HEK293 (cell line): ENCODE data around the gene CDH23.

Experiments used
- CTCF ChIA-PET: fragments of 350-600 bp; formaldehyde crosslinking; extraction: SDS; loops from one replicate; lab custom pipeline; 2021; ENCODE audit warnings: antibody characterized with exemption; lab: Yijun Ruan, JAX
- POLR2A ChIA-PET: fragments of 300-600 bp; formaldehyde crosslinking; extraction: SDS; loops from one replicate; lab custom pipeline; 2020; ENCODE audit warnings: antibody characterized with exemption, inconsistent platforms; lab: Yijun Ruan, JAX
- H3K27ac ChIP-seq: fragments of 200-500 bp; sonication (Bioruptor generic); 2 replicates; pipeline ENCODE4 v1.5.1; 2014; ENCODE audit warnings: low read depth, low read length, control low read depth, inconsistent platforms; ENCODE audit errors: extremely low read depth
- H3K36me3 ChIP-seq, 2 experiments: fragments of 200-500 bp in 1 of 2; sonication (Bioruptor generic) in 1 of 2; 1 replicate in 1 of 2; 2 replicates in 1 of 2; pipeline ENCODE4 v1.5.1; 2014 to 2017; ENCODE audit warnings: inconsistent platforms in 2 of 2, low read length in 2 of 2; ENCODE audit not compliant: control insufficient read depth in 2 of 2, insufficient read depth in 1 of 2
- H3K4me1 ChIP-seq: fragments of 200-500 bp; sonication (Bioruptor generic); 2 replicates; pipeline ENCODE4 v1.5.1; 2014; ENCODE audit warnings: mild to moderate bottlenecking, low read length, inconsistent platforms; ENCODE audit not compliant: control insufficient read depth, insufficient read depth
- H3K4me3 ChIP-seq: 2 replicates; pipeline ENCODE4 v1.5.1; 2011; ENCODE audit warnings: low read depth, mild to moderate bottlenecking, control low read depth, low read length, moderate library complexity
- H3K9me3 ChIP-seq: fragments of 200-500 bp; sonication (Bioruptor generic); 2 replicates; pipeline ENCODE4 v1.5.1; 2014; ENCODE audit warnings: low read depth, low read length, inconsistent platforms; ENCODE audit not compliant: control insufficient read depth, insufficient read depth
- ATF2 ChIP-seq: fragments of 450-650 bp; formaldehyde crosslinking; IDR thresholded peaks from 2 replicates; pipeline ENCODE4 v1.5.1; 2016; ENCODE audit warnings: missing biosample characterization, missing genetic modification characterization, low read depth
- GLI4 ChIP-seq: fragments of 450-650 bp; formaldehyde crosslinking; IDR thresholded peaks from 2 replicates; pipeline ENCODE4 v1.5.1; 2016; ENCODE audit warnings: missing biosample characterization, missing genetic modification characterization
- HOXD13 ChIP-seq: sonication (generic); formaldehyde crosslinking; IDR thresholded peaks from 2 replicates; pipeline ENCODE4 v1.8.0; 2022; ENCODE audit warnings: missing genetic modification reagents, borderline replicate concordance
- INSM2 ChIP-seq: fragments of 450-650 bp; formaldehyde crosslinking; IDR thresholded peaks from 2 replicates; pipeline ENCODE4 v1.5.1; 2016; ENCODE audit warnings: missing biosample characterization, missing genetic modification characterization
- MEIS1 ChIP-seq: sonication (generic); formaldehyde crosslinking; IDR thresholded peaks from 2 replicates; pipeline ENCODE4 v1.8.1; 2022; ENCODE audit warnings: missing genetic modification reagents, mild to moderate bottlenecking, borderline replicate concordance
- MZF1 ChIP-seq: fragments of 450-650 bp; formaldehyde crosslinking; IDR thresholded peaks from 2 replicates; pipeline ENCODE4 v1.5.1; 2017; ENCODE audit warnings: missing biosample characterization, missing genetic modification characterization, borderline replicate concordance
- PRDM2 ChIP-seq: fragments of 450-650 bp; formaldehyde crosslinking; IDR thresholded peaks from 2 replicates; pipeline ENCODE4 v1.5.1; 2016; ENCODE audit warnings: missing biosample characterization, missing genetic modification characterization, borderline replicate concordance
- SALL2 ChIP-seq: fragments of 450-650 bp; formaldehyde crosslinking; IDR thresholded peaks from 2 replicates; pipeline ENCODE4 v1.5.0; 2017; ENCODE audit warnings: missing biosample characterization, mild to moderate bottlenecking, missing genetic modification characterization, borderline replicate concordance
- TCF7L2 ChIP-seq: IDR thresholded peaks from 2 replicates; pipeline ENCODE4 v1.6.1; 2011; ENCODE audit warnings: low read depth, mild to moderate bottlenecking, inconsistent platforms, low read length, moderate library complexity, borderline replicate concordance
- ZFP69B ChIP-seq: fragments of 450-650 bp; formaldehyde crosslinking; IDR thresholded peaks from 2 replicates; pipeline ENCODE4 v1.5.1; 2016; ENCODE audit warnings: missing biosample characterization, missing genetic modification characterization
- ZIC2 ChIP-seq: fragments of 450-650 bp; formaldehyde crosslinking; IDR thresholded peaks from 2 replicates; pipeline ENCODE4 v1.5.1; 2016; ENCODE audit warnings: missing biosample characterization, missing genetic modification characterization
- ZNF404 ChIP-seq: fragments of 450-650 bp; formaldehyde crosslinking; IDR thresholded peaks from 2 replicates; pipeline ENCODE4 v1.5.1; 2017; ENCODE audit warnings: missing biosample characterization, missing genetic modification characterization
- ZNF549 ChIP-seq: fragments of 450-650 bp; IDR thresholded peaks from 2 replicates; pipeline ENCODE4 v1.5.1; 2018; ENCODE audit warnings: missing biosample characterization, missing genetic modification characterization, mild to moderate bottlenecking, inconsistent platforms, moderate library complexity
- ZNF768 ChIP-seq: fragments of 450-650 bp; formaldehyde crosslinking; IDR thresholded peaks from 2 replicates; pipeline ENCODE4 v1.5.1; 2018; ENCODE audit warnings: missing biosample characterization, mild to moderate bottlenecking, missing genetic modification characterization
- ZNF785 ChIP-seq: fragments of 450-650 bp; formaldehyde crosslinking; IDR thresholded peaks from 2 replicates; pipeline ENCODE4 v1.5.1; 2016; ENCODE audit warnings: missing biosample characterization, missing genetic modification characterization
- TF ChIP-seq, protein P1 (sequence below): fragments of 450-650 bp; formaldehyde crosslinking; IDR thresholded peaks from 2 replicates; pipeline ENCODE4 v1.5.1; 2016; ENCODE audit warnings: missing biosample characterization, missing genetic modification characterization
- TF ChIP-seq, protein P2 (sequence below): fragments of 450-650 bp; formaldehyde crosslinking; IDR thresholded peaks from 2 replicates; pipeline ENCODE4 v1.5.1; 2016; ENCODE audit warnings: missing biosample characterization, missing genetic modification characterization

The CDH23 gene

DNA sequence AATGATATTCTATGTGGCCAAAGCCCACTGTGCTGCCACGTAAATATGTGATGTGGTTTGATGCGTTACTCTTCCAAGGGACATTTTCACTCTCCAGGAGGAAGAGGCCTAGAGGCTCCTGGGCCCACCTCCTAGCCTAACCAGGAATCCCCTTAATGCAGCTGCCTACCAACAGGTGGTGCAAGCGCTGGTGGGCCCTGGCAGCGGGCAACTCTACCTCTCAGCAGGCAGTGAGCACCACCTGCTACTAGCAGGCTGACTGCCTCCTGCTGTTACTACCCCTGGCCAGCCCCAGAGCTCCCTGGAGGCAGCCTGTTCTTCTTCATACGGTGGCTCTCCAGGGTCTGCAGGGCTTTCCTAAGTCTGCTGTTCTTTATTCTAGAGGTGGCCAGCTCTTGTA is 62.8 kb downstream of the CDH23 start:
- H3K27ac ChIP-seq, result no peak overlapping the region
- ChIA-PET POLR2A (no interaction called here), CTCF (no interaction called here)
- no peaks in the 10 kb centered on the region for H3K4me1 ChIP-seq
- no peak overlapping the region for H3K4me3 ChIP-seq
- TF ChIP-seq, protein P1, sequence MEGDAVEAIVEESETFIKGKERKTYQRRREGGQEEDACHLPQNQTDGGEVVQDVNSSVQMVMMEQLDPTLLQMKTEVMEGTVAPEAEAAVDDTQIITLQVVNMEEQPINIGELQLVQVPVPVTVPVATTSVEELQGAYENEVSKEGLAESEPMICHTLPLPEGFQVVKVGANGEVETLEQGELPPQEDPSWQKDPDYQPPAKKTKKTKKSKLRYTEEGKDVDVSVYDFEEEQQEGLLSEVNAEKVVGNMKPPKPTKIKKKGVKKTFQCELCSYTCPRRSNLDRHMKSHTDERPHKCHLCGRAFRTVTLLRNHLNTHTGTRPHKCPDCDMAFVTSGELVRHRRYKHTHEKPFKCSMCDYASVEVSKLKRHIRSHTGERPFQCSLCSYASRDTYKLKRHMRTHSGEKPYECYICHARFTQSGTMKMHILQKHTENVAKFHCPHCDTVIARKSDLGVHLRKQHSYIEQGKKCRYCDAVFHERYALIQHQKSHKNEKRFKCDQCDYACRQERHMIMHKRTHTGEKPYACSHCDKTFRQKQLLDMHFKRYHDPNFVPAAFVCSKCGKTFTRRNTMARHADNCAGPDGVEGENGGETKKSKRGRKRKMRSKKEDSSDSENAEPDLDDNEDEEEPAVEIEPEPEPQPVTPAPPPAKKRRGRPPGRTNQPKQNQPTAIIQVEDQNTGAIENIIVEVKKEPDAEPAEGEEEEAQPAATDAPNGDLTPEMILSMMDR (tag by site-specific recombination), result no peak
- TF ChIP-seq ZIC2 (tag by site-specific recombination), result peak; percentile 88
- no peaks in the 10 kb centered on the region for H3K36me3 ChIP-seq
- H3K9me3 ChIP-seq, result no peaks in the 10 kb centered on the region

DNA sequence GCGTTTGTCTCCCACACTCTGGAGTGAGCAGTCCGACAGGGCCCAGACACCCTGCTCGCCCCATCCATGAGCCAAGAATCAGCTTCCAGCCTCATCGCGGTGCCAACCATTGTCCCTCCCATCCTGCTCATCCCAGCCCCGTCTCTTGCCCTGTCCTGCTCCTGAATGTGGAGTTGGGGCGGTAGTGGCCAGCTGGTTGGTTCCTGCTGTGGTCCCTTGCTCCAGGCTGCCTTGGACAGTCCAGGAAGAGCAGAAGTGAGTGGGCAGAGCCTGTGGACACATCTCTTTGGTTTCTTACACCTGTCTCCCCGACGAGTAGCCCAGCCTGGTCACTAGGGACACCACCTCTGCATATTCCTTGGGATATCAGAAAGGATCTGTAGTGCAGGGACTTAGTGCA is 63.9 kb downstream of the CDH23 start:
- Histone ChIP-seq H3K9me3 (no peaks in the 10 kb centered on the region), H3K4me3 (no peak overlapping the region), H3K27ac (no peak overlapping the region), H3K4me1 (no peaks in the 10 kb centered on the region), H3K36me3 (no peaks in the 10 kb centered on the region)
- CTCF ChIA-PET, result interaction anchor here (0.6 to 0.7 kb wide), 2 partner anchors 84 to 148 kb away, joined by 3 read pairs; no protein-coding TSS in a partner anchor
- POLR2A ChIA-PET, result no interaction called here
- TF ChIP-seq ZNF549 (tag by site-specific recombination) (no peak), MEIS1 (no peak), ZFP69B (tag by site-specific recombination) (no peak), TCF7L2 (no peak), GLI4 (tag by site-specific recombination) (no peak), PRDM2 (tag by site-specific recombination) (no peak), MZF1 (no peak), ZNF404 (tag by site-specific recombination) (no peak), HOXD13 (CRISPR knock-in tag) (no peak), ATF2 (tag by site-specific recombination) (no peak)

DNA sequence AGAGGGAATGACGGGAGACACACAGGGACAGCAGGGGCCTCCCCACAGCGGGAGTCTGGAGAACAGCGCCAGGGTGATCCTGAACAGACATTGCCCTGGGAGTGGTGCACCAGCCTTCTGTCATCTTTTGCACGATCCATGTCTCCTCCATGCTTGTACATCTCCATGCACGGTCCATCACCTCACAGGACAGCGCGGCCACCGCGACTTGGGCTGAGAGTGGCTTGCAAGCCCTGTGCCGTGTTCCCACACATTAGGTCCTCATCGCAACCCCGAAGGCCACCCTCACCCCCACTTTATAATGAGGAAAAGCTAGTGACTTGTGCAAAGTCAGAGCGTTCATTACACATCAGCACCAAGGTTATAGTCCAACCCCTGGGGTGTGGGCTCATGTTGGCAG is 64.7 kb downstream of the CDH23 start:
- no peak for TF ChIP-seq ZFP69B (tag by site-specific recombination)
- TF ChIP-seq SALL2, result no peak
- no peak for TF ChIP-seq ZNF785
- no peak for TF ChIP-seq ZNF768 (tag by site-specific recombination)
- TF ChIP-seq INSM2 (tag by site-specific recombination), result no peak
- TF ChIP-seq, protein P2, sequence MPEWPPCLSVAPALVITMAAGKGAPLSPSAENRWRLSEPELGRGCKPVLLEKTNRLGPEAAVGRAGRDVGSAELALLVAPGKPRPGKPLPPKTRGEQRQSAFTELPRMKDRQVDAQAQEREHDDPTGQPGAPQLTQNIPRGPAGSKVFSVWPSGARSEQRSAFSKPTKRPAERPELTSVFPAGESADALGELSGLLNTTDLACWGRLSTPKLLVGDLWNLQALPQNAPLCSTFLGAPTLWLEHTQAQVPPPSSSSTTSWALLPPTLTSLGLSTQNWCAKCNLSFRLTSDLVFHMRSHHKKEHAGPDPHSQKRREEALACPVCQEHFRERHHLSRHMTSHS (tag by site-specific recombination), result no peak
- no peaks in the 10 kb centered on the region for H3K9me3 ChIP-seq
- H3K4me1 ChIP-seq, result no peaks in the 10 kb centered on the region
- H3K4me3 ChIP-seq, result no peak overlapping the region
- H3K36me3 ChIP-seq, result no peaks in the 10 kb centered on the region
- ChIA-PET CTCF (no interaction called here), POLR2A (no interaction called here)
- H3K27ac ChIP-seq, result no peak overlapping the region
